T-helper 17 cell (primary cell): Measurements from ENCODE around the gene ATMIN. TPM values are rescaled to one million over a fixed set of nuclear protein-coding genes. Genes with fewer than 3 reads are reported as not detected.

Experiments
- ATAC-seq: fragments of 150-1000 bp; cut with Tn5 transposase; 2 replicates; pipeline ENCODE4 v1.10.0; 2021; ENCODE audit warnings: mild to moderate bottlenecking, moderate library complexity
- DNase-seq, 3 donors: peaks; one replicate each; pipeline versions ENCODE4 v3.0.0 to v3.0.0-alpha.2; 2020 to 2021
- H3K9me3 ChIP-seq: one replicate; pipeline ENCODE4 v1.7.0; 2013; ENCODE audit warnings: low read length, mild to moderate bottlenecking; ENCODE audit not compliant: control insufficient read depth, poor library complexity, severe bottlenecking
- H3K27ac Mint-ChIP-seq: one replicate; pipeline ENCODE4 v1.8.0; 2022; ENCODE audit warnings: mild to moderate bottlenecking, moderate library complexity, mixed read lengths
- H3K27me3 Mint-ChIP-seq: one replicate; pipeline ENCODE4 v1.8.0; 2022; ENCODE audit warnings: mixed read lengths
- H3K36me3 Mint-ChIP-seq: one replicate; pipeline ENCODE4 v1.8.0; 2022; ENCODE audit warnings: low read depth, mixed read lengths
- H3K4me1 Mint-ChIP-seq: one replicate; pipeline ENCODE4 v1.8.0; 2022; ENCODE audit warnings: mild to moderate bottlenecking, mixed read lengths
- H3K4me3 Mint-ChIP-seq: one replicate; pipeline ENCODE4 v1.8.0; 2022; ENCODE audit warnings: mild to moderate bottlenecking, moderate library complexity, mixed read lengths
- total RNA-seq, 4 donors: library from RNA in 2 of 4; stranded (reverse) in 2 of 4; gene quantifications; one replicate each; pipeline ENCODE4 v1.2.3 and lab custom pipeline; 2022 to 2026

Gene ATMIN, protein sequence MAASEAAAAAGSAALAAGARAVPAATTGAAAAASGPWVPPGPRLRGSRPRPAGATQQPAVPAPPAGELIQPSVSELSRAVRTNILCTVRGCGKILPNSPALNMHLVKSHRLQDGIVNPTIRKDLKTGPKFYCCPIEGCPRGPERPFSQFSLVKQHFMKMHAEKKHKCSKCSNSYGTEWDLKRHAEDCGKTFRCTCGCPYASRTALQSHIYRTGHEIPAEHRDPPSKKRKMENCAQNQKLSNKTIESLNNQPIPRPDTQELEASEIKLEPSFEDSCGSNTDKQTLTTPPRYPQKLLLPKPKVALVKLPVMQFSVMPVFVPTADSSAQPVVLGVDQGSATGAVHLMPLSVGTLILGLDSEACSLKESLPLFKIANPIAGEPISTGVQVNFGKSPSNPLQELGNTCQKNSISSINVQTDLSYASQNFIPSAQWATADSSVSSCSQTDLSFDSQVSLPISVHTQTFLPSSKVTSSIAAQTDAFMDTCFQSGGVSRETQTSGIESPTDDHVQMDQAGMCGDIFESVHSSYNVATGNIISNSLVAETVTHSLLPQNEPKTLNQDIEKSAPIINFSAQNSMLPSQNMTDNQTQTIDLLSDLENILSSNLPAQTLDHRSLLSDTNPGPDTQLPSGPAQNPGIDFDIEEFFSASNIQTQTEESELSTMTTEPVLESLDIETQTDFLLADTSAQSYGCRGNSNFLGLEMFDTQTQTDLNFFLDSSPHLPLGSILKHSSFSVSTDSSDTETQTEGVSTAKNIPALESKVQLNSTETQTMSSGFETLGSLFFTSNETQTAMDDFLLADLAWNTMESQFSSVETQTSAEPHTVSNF
- total RNA-seq, result 10 to 100 TPM; 31.3 to 31.5 TPM
- total RNA-seq (lab: John Stamatoyannopoulos, UW), result 66.1 to 128 reads per million in 2 donors

DNA sequence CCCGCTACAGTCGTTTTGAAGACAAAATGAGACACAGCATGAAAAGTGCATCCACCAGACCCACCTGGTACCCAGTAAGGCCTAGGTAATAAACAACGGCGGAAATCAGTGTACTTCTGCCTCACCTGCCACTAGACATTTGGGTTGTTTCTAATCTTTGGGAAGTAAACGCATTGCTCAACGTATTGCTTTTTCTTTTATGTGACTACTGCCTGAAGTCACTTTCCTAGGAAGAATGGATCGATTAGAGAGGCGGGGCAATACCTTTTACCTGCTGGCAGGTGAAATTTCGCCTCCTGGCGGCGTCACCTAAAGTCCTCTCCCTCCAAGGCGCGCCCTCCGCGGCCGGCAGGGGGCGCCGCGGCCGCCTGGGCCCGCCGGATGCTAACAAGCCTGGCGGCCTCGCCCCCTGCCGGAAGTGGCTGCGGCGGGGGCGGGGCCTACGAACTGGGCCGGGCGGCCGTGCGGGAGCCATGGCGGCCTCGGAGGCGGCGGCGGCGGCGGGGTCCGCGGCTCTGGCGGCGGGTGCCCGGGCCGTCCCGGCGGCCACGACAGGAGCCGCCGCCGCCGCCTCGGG is at the start of gene ATMIN:
Gene ATMIN, plus strand, starts transcription at position 445 of the 577 bp plus-strand sequence. Its CDS starts 29 bp downstream, at position 474.
- H3K9me3 ChIP-seq, result no peaks in the 10 kb centered on the region
- Mint-ChIP-seq H3K27ac (peak within 1 kb of the TSS; percentile 37), H3K27me3 (no peaks in the 10 kb centered on the region), H3K4me1 (peaks cover 19% of the 10 kb centered on the region), H3K36me3 (peaks cover 2% of the 10 kb centered on the region), H3K4me3 (peak within 1 kb of the TSS; percentile 84)
- DNase-seq (peak; percentile 88 to 94 (median 91)), ATAC-seq (peak; percentile 97)

DNA sequence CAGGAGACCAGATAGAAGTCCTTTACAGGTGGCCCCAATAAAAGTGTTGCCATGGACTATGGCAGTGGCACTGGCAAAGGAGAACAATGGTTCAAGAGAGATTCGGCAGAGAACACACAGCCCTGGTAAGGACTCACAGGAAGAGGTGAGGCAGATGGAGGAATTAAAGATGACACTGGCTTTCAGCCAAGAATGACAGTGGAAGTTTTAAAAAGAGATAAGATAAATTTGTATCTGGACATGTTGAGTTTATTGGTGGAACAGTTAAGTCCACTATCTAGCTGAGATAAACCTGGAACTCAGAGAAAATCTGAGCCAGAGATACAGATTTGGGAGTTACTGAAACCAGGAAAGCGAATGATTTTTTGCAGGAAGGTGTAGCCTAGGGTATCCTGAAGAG is 49.1 kb upstream of the ATMIN start:
- Mint-ChIP-seq H3K27me3 (no peaks in the 10 kb centered on the region), H3K36me3 (peaks cover 15% of the 10 kb centered on the region), H3K4me1 (peaks cover 32% of the 10 kb centered on the region), H3K27ac (peak overlapping the region; percentile 11), H3K4me3 (no peak overlapping the region)
- no peak for DNase-seq
- H3K9me3 ChIP-seq, result no peaks in the 10 kb centered on the region
- ATAC-seq, result no peak

DNA sequence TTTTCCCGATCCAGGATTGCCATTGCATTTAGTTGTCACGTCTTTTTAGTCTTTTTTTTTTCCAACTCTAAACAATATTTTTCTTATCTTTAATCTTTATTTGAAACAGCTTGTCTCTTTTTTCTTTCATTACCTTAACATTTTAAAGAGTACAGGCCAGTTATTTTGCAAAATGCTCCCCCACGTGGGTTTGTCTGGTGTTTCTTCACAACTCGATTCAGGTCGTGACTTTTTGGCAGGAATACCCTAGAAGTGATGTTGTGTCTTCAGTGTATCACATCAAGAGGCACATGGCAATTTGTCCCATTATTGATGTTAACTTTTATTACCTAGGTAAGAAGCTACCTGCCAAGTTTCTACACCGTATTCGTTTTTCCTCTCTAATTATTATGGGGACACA is 46.9 kb upstream of the ATMIN start:
- Mint-ChIP-seq H3K4me1 (peaks cover 35% of the 10 kb centered on the region), H3K27me3 (no peaks in the 10 kb centered on the region), H3K36me3 (peaks cover 17% of the 10 kb centered on the region), H3K4me3 (no peak overlapping the region), H3K27ac (no peak overlapping the region)
- no peak for DNase-seq
- no peak for ATAC-seq
- no peaks in the 10 kb centered on the region for H3K9me3 ChIP-seq

DNA sequence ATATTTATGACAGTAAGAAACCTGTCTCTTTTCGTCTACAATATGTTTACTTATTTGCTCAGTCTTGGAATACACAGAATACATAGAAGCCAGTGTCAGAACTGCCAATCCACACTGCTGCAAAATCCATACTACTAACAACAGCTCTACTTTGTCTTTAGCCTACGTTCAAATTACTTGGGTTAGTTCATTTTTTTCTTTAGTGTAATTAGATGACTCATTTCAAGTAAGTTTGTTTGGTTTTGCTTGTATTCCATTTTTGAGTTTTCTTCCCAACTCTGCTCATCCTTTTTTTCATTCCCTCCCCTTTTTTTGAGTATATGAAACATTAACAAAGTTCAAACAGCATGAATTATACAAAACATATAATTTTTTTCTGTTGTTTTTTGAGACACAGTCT is 45.8 kb upstream of the ATMIN start:
- H3K27ac Mint-ChIP-seq, result no peak overlapping the region
- H3K9me3 ChIP-seq, result no peaks in the 10 kb centered on the region
- peaks cover 17% of the 10 kb centered on the region for H3K36me3 Mint-ChIP-seq
- H3K4me1 Mint-ChIP-seq, result peaks cover 38% of the 10 kb centered on the region
- no peak overlapping the region for H3K4me3 Mint-ChIP-seq
- no peak for ATAC-seq
- DNase-seq, result no peak
- no peaks in the 10 kb centered on the region for H3K27me3 Mint-ChIP-seq

DNA sequence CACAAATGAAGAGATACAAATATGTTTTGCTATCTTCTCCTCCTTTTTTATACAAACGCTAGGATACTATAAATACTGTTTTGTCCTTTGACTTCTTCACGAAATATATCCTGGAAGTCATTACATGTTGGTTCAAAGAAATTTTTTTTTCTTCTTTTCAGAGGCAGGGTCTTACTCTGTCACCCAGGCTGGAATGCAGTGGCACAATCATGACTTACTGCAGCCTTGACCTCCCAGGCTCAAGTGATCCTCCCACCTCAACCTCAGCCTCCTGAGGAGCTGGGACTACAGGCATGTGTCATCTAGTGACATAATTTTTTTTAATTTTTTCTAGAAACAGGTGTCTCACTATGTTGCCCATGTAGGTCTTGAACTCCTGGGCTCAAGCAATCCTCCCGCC is 45.1 kb upstream of the ATMIN start:
- H3K36me3 Mint-ChIP-seq, result peaks cover 17% of the 10 kb centered on the region
- H3K27ac Mint-ChIP-seq, result no peak overlapping the region
- H3K27me3 Mint-ChIP-seq, result no peaks in the 10 kb centered on the region
- DNase-seq (no peak), ATAC-seq (no peak)
- no peak overlapping the region for H3K4me3 Mint-ChIP-seq
- H3K9me3 ChIP-seq, result no peaks in the 10 kb centered on the region
- H3K4me1 Mint-ChIP-seq, result peaks cover 34% of the 10 kb centered on the region

DNA sequence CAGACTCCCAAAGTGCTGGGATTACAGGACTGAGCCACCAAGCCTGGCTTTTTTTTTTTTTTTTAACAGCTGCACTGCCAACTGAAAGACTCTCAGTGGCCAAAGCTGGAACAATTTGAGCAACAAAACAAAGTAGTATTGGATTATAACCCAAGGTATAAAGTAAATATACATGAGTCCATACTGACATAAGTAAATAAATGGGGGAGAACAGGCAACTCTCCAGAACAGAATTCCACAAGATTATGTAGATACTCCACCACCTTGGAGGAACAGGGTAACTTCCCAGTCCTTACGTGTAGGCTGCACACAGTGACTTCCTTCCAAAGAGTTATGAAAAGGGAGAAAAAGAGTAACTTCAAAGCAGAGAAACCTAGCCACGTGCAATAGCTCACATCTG is 44.7 kb upstream of the ATMIN start:
- H3K4me1 Mint-ChIP-seq, result peaks cover 32% of the 10 kb centered on the region
- DNase-seq (no peak), ATAC-seq (no peak)
- H3K4me3 Mint-ChIP-seq, result no peak overlapping the region
- no peaks in the 10 kb centered on the region for H3K27me3 Mint-ChIP-seq
- H3K36me3 Mint-ChIP-seq, result peaks cover 17% of the 10 kb centered on the region
- no peaks in the 10 kb centered on the region for H3K9me3 ChIP-seq
- no peak overlapping the region for H3K27ac Mint-ChIP-seq

DNA sequence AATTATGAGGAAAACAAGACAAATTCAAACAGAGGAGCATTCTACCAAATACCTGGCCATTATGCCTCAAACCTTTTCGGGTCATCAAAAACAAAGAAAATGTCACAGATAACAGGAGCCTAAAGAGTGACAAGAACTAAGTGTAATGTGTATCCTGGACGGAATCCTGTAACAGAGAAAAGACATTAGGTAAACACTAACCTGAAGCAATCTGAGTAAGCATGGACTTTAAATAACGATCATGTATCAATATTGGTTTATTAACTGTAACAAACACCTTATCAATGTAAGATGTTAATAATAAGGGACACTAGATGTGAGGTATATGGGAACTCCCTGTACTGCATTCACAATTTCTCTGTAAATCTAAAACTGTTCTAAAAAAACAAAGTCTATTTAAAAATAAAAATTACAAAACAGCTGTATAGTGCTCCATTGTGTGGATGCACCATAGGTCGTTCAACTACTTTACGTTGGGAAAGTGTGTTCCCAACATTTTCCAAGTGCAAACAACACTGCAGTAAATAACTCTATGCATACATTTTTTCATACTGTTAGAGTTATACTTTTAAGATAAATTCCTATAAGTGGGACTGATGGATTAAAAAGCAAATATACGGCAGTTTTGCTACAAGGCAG is 43.7 kb upstream of the ATMIN start:
- ATAC-seq (no peak), DNase-seq (no peak)
- H3K27me3 Mint-ChIP-seq, result no peaks in the 10 kb centered on the region
- H3K27ac Mint-ChIP-seq, result no peak overlapping the region
- H3K4me3 Mint-ChIP-seq, result no peak overlapping the region
- peaks cover 29% of the 10 kb centered on the region for H3K4me1 Mint-ChIP-seq
- no peaks in the 10 kb centered on the region for H3K9me3 ChIP-seq
- peaks cover 11% of the 10 kb centered on the region for H3K36me3 Mint-ChIP-seq

DNA sequence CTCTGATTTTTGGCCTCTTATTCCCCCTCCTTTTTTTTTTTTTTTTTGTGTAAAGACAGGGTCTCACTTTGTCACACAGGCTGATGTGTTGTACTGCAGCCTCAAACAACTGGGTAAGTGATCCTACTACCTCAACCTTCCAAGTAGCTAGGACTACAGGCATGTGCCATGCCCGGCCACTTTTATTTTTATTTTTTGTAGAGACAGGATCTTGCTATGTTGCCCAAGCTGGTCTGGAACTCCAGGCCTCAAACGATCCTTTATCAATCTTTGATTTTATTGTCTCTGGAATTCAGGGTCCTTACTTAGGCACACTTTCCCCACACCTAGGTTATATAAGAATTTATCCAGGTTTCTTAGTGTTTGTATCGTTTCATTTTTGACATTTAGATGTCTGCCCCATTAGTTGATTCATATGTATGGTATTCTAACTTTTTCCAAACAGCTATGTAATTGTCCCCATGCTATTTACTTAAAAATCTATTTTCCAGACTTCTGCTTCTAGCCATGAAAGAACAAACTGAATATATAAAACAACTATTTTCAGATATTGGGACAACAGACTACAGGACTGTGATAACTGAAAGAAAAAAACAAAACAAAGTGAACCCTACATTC is 42.9 kb upstream of the ATMIN start:
- DNase-seq, result no peak
- no peak for ATAC-seq
- Mint-ChIP-seq H3K4me3 (no peak overlapping the region), H3K27me3 (no peaks in the 10 kb centered on the region), H3K4me1 (peaks cover 29% of the 10 kb centered on the region), H3K27ac (peak overlapping the region; percentile 56), H3K36me3 (peaks cover 6% of the 10 kb centered on the region)
- H3K9me3 ChIP-seq, result no peaks in the 10 kb centered on the region

DNA sequence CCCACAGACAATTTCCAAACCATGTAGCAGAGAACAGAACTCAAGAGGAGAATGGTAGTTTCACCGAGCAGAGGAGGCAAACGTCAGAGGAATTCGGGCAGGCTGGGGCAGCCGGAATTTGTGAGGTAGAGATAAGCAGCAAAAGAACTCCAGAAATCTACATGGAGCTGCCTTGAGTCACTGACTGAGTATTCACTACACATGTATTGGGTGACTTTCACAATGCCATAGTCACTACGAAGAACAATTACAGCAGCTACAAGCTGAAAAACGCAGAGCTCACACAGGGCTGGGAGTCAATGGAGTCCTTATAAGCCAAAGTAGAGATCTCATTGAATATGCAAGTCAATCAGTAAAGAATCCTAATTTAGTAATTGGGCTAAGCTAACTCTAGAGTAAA is 42.3 kb upstream of the ATMIN start:
- no peak overlapping the region for H3K4me3 Mint-ChIP-seq
- no peak for ATAC-seq
- H3K27ac Mint-ChIP-seq, result peak overlapping the region; percentile 56
- peaks cover 30% of the 10 kb centered on the region for H3K4me1 Mint-ChIP-seq
- no peaks in the 10 kb centered on the region for H3K9me3 ChIP-seq
- no peaks in the 10 kb centered on the region for H3K27me3 Mint-ChIP-seq
- no peak for DNase-seq
- H3K36me3 Mint-ChIP-seq, result peaks cover 6% of the 10 kb centered on the region

DNA sequence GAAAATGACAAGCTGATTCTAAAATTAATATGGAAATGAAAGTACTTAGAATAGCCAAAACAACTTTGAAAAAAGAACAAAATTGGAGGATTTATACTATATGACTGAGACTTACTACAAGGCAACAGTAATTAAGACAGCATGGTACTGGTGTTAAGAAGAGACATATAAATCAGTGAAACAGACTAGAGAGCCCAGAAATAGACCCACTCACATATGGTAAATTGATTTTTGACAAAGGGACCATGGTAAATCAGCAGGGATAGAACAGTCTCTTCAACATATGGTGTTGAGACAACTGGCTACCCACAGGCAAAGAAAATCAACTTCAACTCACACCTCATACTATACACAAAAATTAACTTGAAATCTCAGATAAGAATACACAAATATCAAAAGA is 41.8 kb upstream of the ATMIN start:
- H3K4me3 Mint-ChIP-seq, result no peak overlapping the region
- peak overlapping the region; percentile 56 for H3K27ac Mint-ChIP-seq
- no peaks in the 10 kb centered on the region for H3K27me3 Mint-ChIP-seq
- H3K9me3 ChIP-seq, result no peaks in the 10 kb centered on the region
- peaks cover 35% of the 10 kb centered on the region for H3K4me1 Mint-ChIP-seq
- no peak for DNase-seq
- peaks cover 6% of the 10 kb centered on the region for H3K36me3 Mint-ChIP-seq
- no peak for ATAC-seq

DNA sequence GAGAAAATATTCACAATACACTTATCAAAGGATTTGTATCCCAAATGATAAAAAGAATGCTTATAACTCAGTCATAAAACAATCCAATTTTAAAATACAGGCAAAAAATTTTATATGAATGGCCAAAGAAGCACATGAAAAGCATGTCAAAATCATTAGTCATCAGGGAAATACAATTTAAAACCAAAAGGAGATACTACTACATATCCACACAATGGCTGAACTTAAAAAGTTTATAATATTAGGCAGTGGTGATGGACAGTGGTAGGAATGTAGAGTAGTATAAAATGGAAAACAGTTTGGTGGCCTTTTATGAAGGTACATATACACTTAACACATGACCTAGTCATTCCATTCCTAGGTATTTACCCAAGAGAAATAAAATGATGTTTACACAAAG is 41.2 kb upstream of the ATMIN start:
- peak overlapping the region; percentile 56 for H3K27ac Mint-ChIP-seq
- H3K27me3 Mint-ChIP-seq, result no peaks in the 10 kb centered on the region
- peaks cover 8% of the 10 kb centered on the region for H3K36me3 Mint-ChIP-seq
- H3K9me3 ChIP-seq, result no peaks in the 10 kb centered on the region
- DNase-seq (no peak), ATAC-seq (no peak)
- H3K4me1 Mint-ChIP-seq, result peaks cover 39% of the 10 kb centered on the region
- H3K4me3 Mint-ChIP-seq, result no peak overlapping the region

DNA sequence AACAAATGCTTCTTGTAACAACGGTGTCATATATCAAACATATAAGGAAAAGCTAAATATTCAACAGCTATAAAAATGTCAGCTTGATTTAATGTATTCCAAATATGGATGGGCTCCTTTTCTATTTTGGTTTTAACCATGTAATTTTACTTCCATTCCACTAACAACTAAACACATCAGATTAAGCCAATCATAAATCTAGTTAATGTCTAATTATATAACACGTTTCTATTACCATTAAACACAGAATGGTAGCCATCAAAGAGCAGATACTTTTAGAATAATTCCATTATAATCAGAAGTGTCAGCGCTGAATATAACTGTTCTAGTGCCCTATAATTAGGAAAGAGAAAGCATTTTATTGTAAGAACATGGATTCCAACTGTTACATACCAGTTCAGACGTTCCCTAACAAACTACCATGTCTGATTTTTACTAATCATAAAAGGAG is 38.9 kb upstream of the ATMIN start:
- Mint-ChIP-seq H3K27ac (peak overlapping the region; percentile 94), H3K4me3 (peak overlapping the region; percentile 94), H3K27me3 (no peaks in the 10 kb centered on the region), H3K4me1 (peaks cover 43% of the 10 kb centered on the region), H3K36me3 (peaks cover 4% of the 10 kb centered on the region)
- DNase-seq (no peak), ATAC-seq (peak; percentile 60)
- no peaks in the 10 kb centered on the region for H3K9me3 ChIP-seq
